Stomach (tissue), 9 donors: Measurements from ENCODE around the gene BCAM. TPM values are rescaled to one million over a fixed set of nuclear protein-coding genes. Genes with fewer than 3 reads are reported as not detected.

Experiments
- DNase-seq, 2 donors: peaks; one replicate each; pipeline versions ENCODE4 v3.0.0 to v3.0.0-alpha.2; 2013 to 2019
- H3K27ac ChIP-seq, 5 donors: fragments of 200-600 bp in 4 of 5; sonication (generic) in 4 of 5; one replicate each; pipeline ENCODE4 v1.5.1; 2013 to 2019; ENCODE audit warnings: mild to moderate bottlenecking in 1 of 5, moderate library complexity in 1 of 5
- H3K27me3 ChIP-seq, 3 donors: fragments of 200-600 bp; sonication (generic); one replicate each; pipeline ENCODE4 v1.5.1; 2017 to 2019; ENCODE audit warnings: mixed run types in 1 of 3
- H3K36me3 ChIP-seq, 4 donors: fragments of 200-600 bp; sonication (generic); 1 replicate in 3 of 4; 2 replicates in 1 of 4; pipeline ENCODE4 v1.5.1; 2016 to 2019
- H3K4me1 ChIP-seq, 4 donors: fragments of 200-600 bp; sonication (generic); one replicate each; pipeline ENCODE4 v1.5.1; 2016 to 2019
- H3K4me3 ChIP-seq, 4 donors: fragments of 200-600 bp; sonication (generic) in 3 of 4; one replicate each; pipeline ENCODE4 v1.5.1; 2016 to 2019; ENCODE audit warnings: mild to moderate bottlenecking in 1 of 4
- H3K9me3 ChIP-seq, 4 donors: fragments of 200-600 bp; sonication (generic); one replicate each; pipeline ENCODE4 v1.5.1; 2016 to 2019
- CTCF ChIP-seq, 7 experiments: fragments of 450-650 bp in 4 of 7; fragments of 200-600 bp in 3 of 7; sonication (generic) in 3 of 7; IDR thresholded peaks; one replicate each; pipeline ENCODE4 v1.5.1; 2016 to 2019; ENCODE audit warnings: antibody characterized with exemption in 7 of 7, control low read depth in 2 of 7, mild to moderate bottlenecking in 1 of 7
- EP300 ChIP-seq: sonication (generic); formaldehyde crosslinking; IDR thresholded peaks from one replicate; pipeline ENCODE4 v1.6.1; 2017; ENCODE audit warnings: antibody characterized with exemption
- POLR2A ChIP-seq, 4 donors: fragments of 450-650 bp; IDR thresholded peaks; one replicate each; pipeline ENCODE4 v1.6.1; 2016; ENCODE audit warnings: antibody characterized with exemption in 4 of 4, control low read depth in 2 of 4, mild to moderate bottlenecking in 1 of 4, moderate library complexity in 1 of 4
- POLR2AphosphoS5 ChIP-seq, 3 donors: sonication (generic); formaldehyde crosslinking; IDR thresholded peaks; one replicate each; pipeline ENCODE4 v1.6.1; 2016; ENCODE audit warnings: antibody characterized with exemption in 3 of 3
- WGBS, 5 donors: extraction: QIAGEN DNeasy Blood & Tissue Kit in 3 of 5; methylation state at CpG; one replicate each; pipeline versions ENCODE4 v1.1.5 to v1.1.7; 2013 to 2018; 5-methylcytosine and 5-hydroxymethylcytosine counted together
- intact Hi-C: fragments of 100-400 bp; cut with DNase I; formaldehyde crosslinking; loops from one replicate; pipeline ENCODE4 v1.15.1; 2023; ENCODE audit warnings: low total_unique reads
- polyA plus RNA-seq, 3 donors: library from polyadenylated mRNA; stranded (reverse); fragments of 200-250 nt; gene quantifications; one replicate each; pipeline ENCODE4 v1.2.3, GENCODE V29; 2013
- total RNA-seq, 5 donors: library from RNA; depleted of rRNA; stranded (reverse); fragments of >200 nt; gene quantifications; one replicate each; pipeline versions ENCODE4 v1.1.0 to v1.2.3, GENCODE V29; 2014 to 2016
- donor health status: healthy with polysubstance abuse.
- donor health status: Bipolar disorder and iron deficiency.
- donor health status: healthy.

The BCAM gene
- total and polyA plus RNA-seq, 8 donors = 7.3 to 265 (median 36.5) TPM

GRCh38 chr19:44841231-44841630 is 32.3 kb downstream of the BCAM start:
- no peak for TF ChIP-seq POLR2AphosphoS5 (IDR thresholded peaks at IDR 0.05)
- TF ChIP-seq EP300 = no peak
- no peak for TF ChIP-seq POLR2A (IDR thresholded peaks at IDR 0.05)
- TF ChIP-seq CTCF (IDR thresholded peaks at IDR 0.05) = no peak
- H3K36me3 ChIP-seq = no peaks in the 10 kb centered on the region
- 47 to 64% (median 58%) methylated on average over 3 of the region's 3 CpGs for WGBS, 5 donors
- no peaks in the 10 kb centered on the region for H3K27me3 ChIP-seq
- no peak for DNase-seq
- no peaks in the 10 kb centered on the region for H3K9me3 ChIP-seq
- H3K4me1 ChIP-seq = peaks cover 8 to 19% (median 17%) of the 10 kb centered on the region in 4 donors
- intact Hi-C loops = loop anchor here (5.0 kb wide), 1 partner anchor 39 kb away; no protein-coding TSS in a partner anchor
- no peak overlapping the region for H3K4me3 ChIP-seq
- H3K27ac ChIP-seq = no peak overlapping the region

- WGBS, 5 donors = 7 to 10% (median 10%) methylated on average over 12 of the region's 12 CpGs
- Histone ChIP-seq H3K27me3 (no peaks in the 10 kb centered on the region), H3K4me3 (peak overlapping the region; percentile 73 to 99 (median 83)), H3K9me3 (no peaks in the 10 kb centered on the region), H3K4me1 (peaks cover 32 to 51% (median 46%) of the 10 kb centered on the region in 4 donors), H3K36me3 (no peaks in the 10 kb centered on the region), H3K27ac (peak overlapping the region; percentile 87 to 99 (median 99))
- no peak for TF ChIP-seq POLR2AphosphoS5 (IDR thresholded peaks at IDR 0.05)
- TF ChIP-seq CTCF (IDR thresholded peaks at IDR 0.05) = no peak
- no peak for TF ChIP-seq POLR2A (IDR thresholded peaks at IDR 0.05)
- no peak for TF ChIP-seq EP300
- intact Hi-C loops = no loop called here
- DNase-seq = no peak
Observed at GRCh38 chr19:44845286-44845611, 36.3 kb downstream of the BCAM start.

- TF ChIP-seq POLR2AphosphoS5 (IDR thresholded peaks at IDR 0.05) = peak; percentile 87 to 97 (median 93)
- peak in 2 of 4 donors; percentile 76 to 83 for TF ChIP-seq POLR2A (IDR thresholded peaks at IDR 0.05)
- no peak for TF ChIP-seq EP300
- peak in 5 of 7 experiments; percentile 35 to 90 (median 60) for TF ChIP-seq CTCF (IDR thresholded peaks at IDR 0.05)
- no peaks in the 10 kb centered on the region for H3K27me3 ChIP-seq
- H3K4me3 ChIP-seq = peak within 1 kb of the TSS; percentile 73 to 99 (median 83)
- 0 to 1% (median 1%) methylated on average over 47 to 67 of the region's 67 CpGs for WGBS, 5 donors
- peak; percentile 99 to 100 for DNase-seq
- H3K36me3 ChIP-seq = no peaks in the 10 kb centered on the region
- peak within 1 kb of the TSS; percentile 97 to 99 (median 99) for H3K27ac ChIP-seq
- intact Hi-C loops = no loop called here
- peaks cover 37 to 57% (median 52%) of the 10 kb centered on the region in 4 donors for H3K4me1 ChIP-seq
- no peaks in the 10 kb centered on the region for H3K9me3 ChIP-seq
Observed at GRCh38 chr19:44845612-44846454, 36.9 kb downstream of the BCAM start, which contains the start of gene NECTIN2. NECTIN2 (plus strand) TSS chr19:44846297; CDS start chr19:44846526, 229 bp downstream.

GRCh38 chr19:44846455-44847143 is 37.7 kb downstream of the BCAM start:
- peak overlapping the region; percentile 73 to 99 (median 83) for H3K4me3 ChIP-seq
- H3K36me3 ChIP-seq = peaks cover 0 to 4% (median 0%) of the 10 kb centered on the region in 4 donors
- H3K27ac ChIP-seq = peak overlapping the region; percentile 97 to 99 (median 99)
- intact Hi-C loops = no loop called here
- DNase-seq = peak in 1 of 2 donors; percentile 79
- H3K27me3 ChIP-seq = no peaks in the 10 kb centered on the region
- TF ChIP-seq EP300 (no peak), POLR2AphosphoS5 (IDR thresholded peaks at IDR 0.05) (no peak), POLR2A (IDR thresholded peaks at IDR 0.05) (no peak), CTCF (IDR thresholded peaks at IDR 0.05) (no peak)
- 0 to 1% (median 1%) methylated on average over 24 to 51 of the region's 51 CpGs for WGBS, 5 donors
- no peaks in the 10 kb centered on the region for H3K9me3 ChIP-seq
- peaks cover 41 to 65% (median 58%) of the 10 kb centered on the region in 4 donors for H3K4me1 ChIP-seq
